Keratinocyte (primary cell): ENCODE data around the gene CFP. TPM values are rescaled to one million over a fixed set of nuclear protein-coding genes. Genes with fewer than 3 reads are reported as not detected.

ENCODE experiments used
- DNase-seq: peaks from one replicate; pipeline ENCODE4 v3.0.0-alpha.2; 2011; ENCODE audit warnings: low read depth, missing footprints, low spot score
- FAIRE-seq: peaks from 2 replicates; lab custom pipeline; 2011; peaks lifted over from hg19 to GRCh38; lab: Jason Lieb, UNC
- H2AFZ ChIP-seq: 2 replicates; pipeline ENCODE4 v1.6.0; 2012; ENCODE audit warnings: low read length, control low read depth, inconsistent platforms; ENCODE audit not compliant: control insufficient read depth
- H3K27ac ChIP-seq: 2 replicates; pipeline ENCODE4 v1.5.1; 2011; ENCODE audit warnings: low read length; ENCODE audit not compliant: control insufficient read depth, insufficient read depth
- H3K27me3 ChIP-seq: 3 replicates; pipeline ENCODE4 v1.6.0; 2011; ENCODE audit warnings: low read length; ENCODE audit not compliant: control insufficient read depth, insufficient read depth; ENCODE audit errors: extremely low read depth
- H3K36me3 ChIP-seq, 2 experiments: 2 replicates in 1 of 2; 3 replicates in 1 of 2; pipeline ENCODE4 v1.5.1; 2011; ENCODE audit warnings: low read length in 2 of 2, mild to moderate bottlenecking in 1 of 2; ENCODE audit not compliant: control insufficient read depth in 2 of 2, insufficient read depth in 2 of 2; ENCODE audit errors: extremely low read depth in 1 of 2
- H3K4me1 ChIP-seq: 3 replicates; pipeline ENCODE4 v1.5.1; 2011; ENCODE audit warnings: low read length; ENCODE audit not compliant: control insufficient read depth, insufficient read depth; ENCODE audit errors: extremely low read depth
- H3K4me2 ChIP-seq: 3 replicates; pipeline ENCODE4 v1.6.0; 2011; ENCODE audit warnings: low read depth, low read length; ENCODE audit not compliant: control insufficient read depth, insufficient read depth; ENCODE audit errors: extremely low read depth
- H3K4me3 ChIP-seq, 3 experiments: fragments of 200-600 bp in 1 of 3; sonication (generic) in 1 of 3; 2 replicates in 2 of 3; 3 replicates in 1 of 3; pipeline ENCODE4 v1.5.1; 2011 to 2016; ENCODE audit warnings: low read length in 3 of 3, mild to moderate bottlenecking in 3 of 3, control low read depth in 2 of 3, inconsistent platforms in 1 of 3, low read depth in 1 of 3, mixed read lengths in 1 of 3, mixed run types in 1 of 3, moderate library complexity in 1 of 3; ENCODE audit not compliant: control insufficient read depth in 2 of 3, insufficient read depth in 2 of 3; ENCODE audit errors: extremely low read depth in 1 of 3
- H3K79me2 ChIP-seq: 2 replicates; pipeline ENCODE4 v1.6.0; 2012; ENCODE audit warnings: low read length; ENCODE audit not compliant: control insufficient read depth, insufficient read depth
- H3K9ac ChIP-seq: 3 replicates; pipeline ENCODE4 v1.6.0; 2011; ENCODE audit warnings: low read length; ENCODE audit not compliant: control insufficient read depth, insufficient read depth; ENCODE audit errors: extremely low read depth
- H3K9me1 ChIP-seq: 3 replicates; pipeline ENCODE4 v1.6.0; 2011; ENCODE audit warnings: low read length; ENCODE audit not compliant: control insufficient read depth, insufficient read depth; ENCODE audit errors: extremely low read depth
- H3K9me3 ChIP-seq: 2 replicates; pipeline ENCODE4 v1.5.1; 2012; ENCODE audit warnings: low read depth, low read length; ENCODE audit not compliant: control insufficient read depth
- H4K20me1 ChIP-seq: 3 replicates; pipeline ENCODE4 v1.6.0; 2011; ENCODE audit warnings: low read length; ENCODE audit not compliant: control insufficient read depth, insufficient read depth; ENCODE audit errors: extremely low read depth
- EZH2 ChIP-seq: IDR thresholded peaks from one replicate; pipeline ENCODE4 v1.6.1; 2012; ENCODE audit warnings: inconsistent platforms, mild to moderate bottlenecking, low read length, moderate library complexity
- dilution Hi-C: fragments of 300-500 bp; cut with MboI; formaldehyde crosslinking; loops from one replicate; pipeline ENCODE4 v1.7.0; 2020; ENCODE audit warnings: low sequenced_read_pairs; ENCODE audit not compliant: extremely low pct_ligation_motif_present
- polyA plus RNA-seq, 5 experiments: library from polyadenylated mRNA; depleted of rRNA in 3 of 5; stranded (reverse) in 3 of 5; stranded (forward) in 1 of 5; unstranded in 1 of 5; fragments of >200 nt; gene quantifications; 1 replicate in 1 of 5; 2 replicates in 3 of 5; 3 replicates in 1 of 5; pipeline versions ENCODE4 v1.2.1 to v1.2.3, GENCODE V29; 2011 to 2012; ENCODE audit warnings: missing spikeins in 2 of 5, low read depth in 1 of 5, low replicate concordance in 1 of 5
- TF ChIP-seq, protein P1 (sequence below), 3 experiments: IDR thresholded peaks in 1 of 3; conservative IDR thresholded peaks in 1 of 3; optimal IDR thresholded peaks in 1 of 3; 2 replicates in 2 of 3; 3 replicates in 1 of 3; pipeline versions ENCODE3 to v1.5.1; 2011; ENCODE audit warnings: low read length in 3 of 3, mild to moderate bottlenecking in 3 of 3, moderate library complexity in 2 of 3, control low read depth in 1 of 3, inconsistent platforms in 1 of 3; ENCODE audit not compliant: insufficient read depth in 2 of 3; ENCODE audit errors: extremely low read depth in 1 of 3

Gene CFP
- polyA plus RNA-seq, 1 donor (not counting 4 experiments of a cell fraction or from before 2014, with no cell fraction given) = 0.04 TPM

DNA sequence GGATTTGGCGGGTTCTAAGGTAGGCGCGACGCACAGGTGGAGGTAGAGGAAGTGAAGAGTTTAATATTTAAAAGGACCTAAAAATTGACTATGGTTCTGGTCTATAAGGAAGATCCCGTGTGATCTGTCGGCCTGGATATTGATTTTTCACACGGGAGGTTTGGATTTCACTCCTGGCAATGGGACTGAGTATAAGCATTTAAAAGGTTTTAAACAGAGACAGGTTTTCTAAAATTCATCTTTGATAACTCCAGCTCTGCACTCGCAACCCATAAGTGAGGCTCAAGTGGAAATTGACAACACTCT is 29.6 kb upstream of the CFP start:
- dilution Hi-C loops = no loop called here
- H3K9me1 ChIP-seq = no peaks in the 10 kb centered on the region
- H4K20me1 ChIP-seq = no peaks in the 10 kb centered on the region
- H3K4me1 ChIP-seq = peaks cover 5% of the 10 kb centered on the region
- no peaks in the 10 kb centered on the region for H3K9me3 ChIP-seq
- no peaks in the 10 kb centered on the region for H3K79me2 ChIP-seq
- peaks cover 0 to 2% of the 10 kb centered on the region in 2 experiments for H3K36me3 ChIP-seq
- H3K27ac ChIP-seq = peak overlapping the region; percentile 89
- H3K4me2 ChIP-seq = peak overlapping the region; percentile 52
- TF ChIP-seq, protein P1, sequence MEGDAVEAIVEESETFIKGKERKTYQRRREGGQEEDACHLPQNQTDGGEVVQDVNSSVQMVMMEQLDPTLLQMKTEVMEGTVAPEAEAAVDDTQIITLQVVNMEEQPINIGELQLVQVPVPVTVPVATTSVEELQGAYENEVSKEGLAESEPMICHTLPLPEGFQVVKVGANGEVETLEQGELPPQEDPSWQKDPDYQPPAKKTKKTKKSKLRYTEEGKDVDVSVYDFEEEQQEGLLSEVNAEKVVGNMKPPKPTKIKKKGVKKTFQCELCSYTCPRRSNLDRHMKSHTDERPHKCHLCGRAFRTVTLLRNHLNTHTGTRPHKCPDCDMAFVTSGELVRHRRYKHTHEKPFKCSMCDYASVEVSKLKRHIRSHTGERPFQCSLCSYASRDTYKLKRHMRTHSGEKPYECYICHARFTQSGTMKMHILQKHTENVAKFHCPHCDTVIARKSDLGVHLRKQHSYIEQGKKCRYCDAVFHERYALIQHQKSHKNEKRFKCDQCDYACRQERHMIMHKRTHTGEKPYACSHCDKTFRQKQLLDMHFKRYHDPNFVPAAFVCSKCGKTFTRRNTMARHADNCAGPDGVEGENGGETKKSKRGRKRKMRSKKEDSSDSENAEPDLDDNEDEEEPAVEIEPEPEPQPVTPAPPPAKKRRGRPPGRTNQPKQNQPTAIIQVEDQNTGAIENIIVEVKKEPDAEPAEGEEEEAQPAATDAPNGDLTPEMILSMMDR (optimal IDR thresholded peaks at IDR 0.05 in 1 of 3, IDR thresholded peaks at IDR 0.05 in 1 of 3, conservative IDR thresholded peaks at IDR 0.05 in 1 of 3; ENCODE audit: extremely low read depth in 1 of 3, insufficient read depth in 2 of 3, low read length in 3 of 3) = no peak
- FAIRE-seq (no peak), DNase-seq (no peak)
- H2AFZ ChIP-seq = no peak overlapping the region
- H3K4me3 ChIP-seq = peak overlapping the region in 2 of 3 experiments; percentile 56 to 58
- H3K9ac ChIP-seq = peak overlapping the region; percentile 89
- H3K27me3 ChIP-seq = no peaks in the 10 kb centered on the region

DNA sequence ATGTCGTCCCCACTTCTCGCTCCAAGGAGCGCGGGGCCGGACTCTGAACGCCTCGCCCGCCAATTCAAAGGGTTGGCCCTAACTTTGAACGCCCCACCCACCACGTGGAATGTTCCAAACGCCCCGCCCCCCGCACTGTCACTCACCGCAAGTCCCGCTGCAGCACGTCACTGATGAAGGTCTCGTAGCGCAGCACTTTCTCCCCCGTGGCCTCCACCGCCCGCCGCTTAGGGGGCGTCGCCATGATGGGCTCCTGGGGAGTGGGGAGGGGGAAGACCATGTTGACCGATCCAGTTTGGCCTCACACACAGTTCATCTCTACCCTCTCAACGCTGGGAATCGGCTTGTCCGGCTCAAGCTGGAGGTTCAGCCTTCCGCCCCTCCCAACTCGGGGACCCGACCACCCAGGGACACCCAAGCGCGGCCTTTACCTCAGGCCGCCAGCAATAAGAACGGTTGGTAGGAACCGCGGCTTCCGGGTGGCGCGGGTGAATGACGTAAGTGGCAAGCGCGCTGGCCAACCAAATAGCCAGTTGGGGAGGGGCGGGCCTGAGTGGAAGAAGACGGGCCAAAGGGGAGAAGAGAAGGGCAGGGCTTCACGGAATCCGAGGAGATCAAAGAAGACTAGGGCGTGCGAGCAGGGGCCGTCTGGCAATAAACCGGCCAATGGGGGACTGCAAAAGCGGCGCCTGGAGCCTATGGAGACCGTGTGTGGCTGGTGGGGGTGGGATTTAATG is 29.1 kb upstream of the CFP start, which contains the start of gene UXT:
TSS of gene UXT (minus strand) at position 497 of the 737 bp plus-strand sequence. CDS start at position 244, 253 bp downstream.
- Histone ChIP-seq H3K9me3 (no peaks in the 10 kb centered on the region), H2AFZ (peak within 1 kb of the TSS; percentile 57), H3K9ac (peak within 1 kb of the TSS; percentile 89), H3K27me3 (no peaks in the 10 kb centered on the region), H3K4me2 (peak within 1 kb of the TSS; percentile 70), H3K27ac (peak within 1 kb of the TSS; percentile 89), H3K4me3 (peak within 1 kb of the TSS; percentile 58 to 72 (median 70)), H3K9me1 (no peaks in the 10 kb centered on the region), H4K20me1 (no peaks in the 10 kb centered on the region), H3K4me1 (peaks cover 5% of the 10 kb centered on the region), H3K79me2 (no peaks in the 10 kb centered on the region), H3K36me3 (peaks cover under 1 to 2% of the 10 kb centered on the region in 2 experiments)
- TF ChIP-seq EZH2 = no peak
- TF ChIP-seq, protein P1 (optimal IDR thresholded peaks at IDR 0.05 in 1 of 3, IDR thresholded peaks at IDR 0.05 in 1 of 3, conservative IDR thresholded peaks at IDR 0.05 in 1 of 3; ENCODE audit: extremely low read depth in 1 of 3, insufficient read depth in 2 of 3, low read length in 3 of 3) = no peak
- DNase-seq = peak; percentile 67
- no peak for FAIRE-seq
- dilution Hi-C loops = no loop called here
